GM12872 (cell line): ENCODE data around the gene KIF5A.

Source experiments
- CTCF ChIP-seq: IDR thresholded peaks from 3 replicates; pipeline ENCODE4 v1.5.1; 2011; ENCODE audit warnings: low read depth, mild to moderate bottlenecking, low read length, moderate library complexity; ENCODE audit not compliant: insufficient read depth

KIF5A gene

GRCh38 chr12:57553343-57554202 lies 3.7 kb downstream of the KIF5A start:
- no peak for TF ChIP-seq CTCF

- no peak for TF ChIP-seq CTCF
These were observed 4.6 kb downstream of the KIF5A start for GRCh38 chr12:57554453-57554852.

GRCh38 chr12:57554897-57555296 lies 5.1 kb downstream of the KIF5A start:
- no peak for TF ChIP-seq CTCF

- no peak for TF ChIP-seq CTCF
These were observed 9.0 kb downstream of the KIF5A start for GRCh38 chr12:57558864-57559263.

GRCh38 chr12:57560516-57560915 lies 10.7 kb downstream of the KIF5A start:
- no peak for TF ChIP-seq CTCF

- TF ChIP-seq CTCF: no peak
These were observed 13.5 kb downstream of the KIF5A start for GRCh38 chr12:57563358-57563757.

- no peak for TF ChIP-seq CTCF
These were observed 14.4 kb downstream of the KIF5A start for GRCh38 chr12:57564178-57564740.
